GM18505 (cell line): Measurements from ENCODE around the gene PTPRE.

Experiments used
- ATAC-seq: cut with Tn5 transposase; IDR thresholded peaks from one replicate; pipeline ENCODE4 v1.9.1; 2021; ENCODE audit not compliant: unreplicated experiment
- POLR2A ChIP-seq: IDR thresholded peaks from 4 replicates; pipeline ENCODE4 v1.6.1; 2011; ENCODE audit warnings: borderline replicate concordance; ENCODE audit not compliant: insufficient read depth, insufficient read length; ENCODE audit errors: extremely low read depth

The PTPRE gene

DNA sequence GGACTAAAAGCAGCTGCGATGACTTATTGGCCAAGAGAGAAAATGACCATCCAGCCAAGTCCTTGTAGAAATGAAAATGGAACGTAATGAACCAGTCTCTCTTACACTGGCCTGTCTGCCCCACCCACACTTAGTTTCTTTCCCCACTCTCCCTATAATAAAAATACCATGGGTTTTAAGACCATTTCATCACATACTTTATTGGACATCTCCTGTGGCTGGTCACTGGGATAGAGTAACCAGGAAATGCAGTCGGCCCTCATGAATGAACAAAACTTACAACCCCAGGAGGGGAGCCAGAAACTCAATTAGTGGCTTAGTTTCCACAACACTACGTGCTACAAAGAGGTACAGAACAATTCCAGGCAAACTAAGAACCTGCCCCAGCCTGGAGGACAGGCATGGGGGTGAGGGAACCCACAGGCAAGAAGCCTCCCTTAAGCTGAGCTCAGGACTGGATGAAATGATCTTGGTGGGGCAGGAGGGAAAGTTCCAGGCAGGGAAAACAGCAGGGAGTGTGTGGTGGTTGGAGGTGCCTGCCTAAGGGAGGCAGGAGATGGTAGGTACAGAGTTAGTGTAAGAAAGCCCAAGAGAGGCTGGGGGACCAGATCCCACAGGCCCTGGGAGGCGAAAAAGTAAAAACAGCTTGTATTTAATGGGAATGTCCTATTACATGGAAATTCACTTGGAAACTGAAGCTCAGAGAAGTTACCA is 189.7 kb downstream of the PTPRE start:
- TF ChIP-seq POLR2A = no peak
- no peak for ATAC-seq

- TF ChIP-seq POLR2A = no peak
- ATAC-seq = no peak
Observed at GRCh38 chr10:128097783-128098182, 190.9 kb downstream of the PTPRE start.

DNA sequence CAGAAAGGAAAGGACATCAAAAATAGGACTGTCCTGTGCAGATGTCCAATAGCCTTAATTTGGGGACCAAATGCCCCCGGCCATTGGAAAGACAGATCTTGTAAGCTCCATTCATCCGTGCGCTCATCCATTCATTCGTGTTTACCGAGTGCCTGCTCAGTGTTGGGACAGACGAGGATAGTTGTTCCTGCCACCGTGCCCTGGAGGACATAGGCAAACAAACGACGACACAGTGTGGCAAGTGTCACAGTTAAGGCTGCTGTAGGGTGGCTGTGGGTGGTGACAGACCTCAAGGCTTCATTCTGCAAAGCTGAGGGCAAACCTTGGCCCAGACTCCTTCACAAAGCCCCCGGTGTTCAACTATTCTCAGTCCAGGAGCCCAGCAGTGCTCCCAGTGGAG is 191.7 kb downstream of the PTPRE start:
- TF ChIP-seq POLR2A = no peak

DNA sequence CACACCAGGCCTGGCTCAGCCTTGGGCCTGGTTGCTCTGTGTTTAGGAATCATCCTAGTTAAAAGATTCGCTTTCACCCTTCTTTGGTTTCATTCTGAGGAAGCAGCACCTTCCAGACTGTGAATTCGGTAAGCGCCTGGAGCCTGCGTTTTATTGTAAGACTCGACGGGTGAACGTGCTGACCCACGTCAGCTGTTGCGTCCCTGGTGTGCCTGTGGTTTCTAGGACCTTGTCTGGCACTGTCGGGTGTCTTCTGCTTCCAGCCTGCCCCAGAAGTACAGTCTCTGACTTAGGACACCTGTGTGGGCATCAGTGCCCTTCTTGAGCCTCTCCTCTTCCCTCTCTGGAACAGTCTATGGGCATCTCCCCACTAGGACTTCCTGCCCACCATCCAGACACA is 193.0 kb downstream of the PTPRE start:
- no peak for TF ChIP-seq POLR2A
- ATAC-seq = no peak

More for the DNA sequence above, 191.7 kb downstream of the PTPRE start:
- no peak for ATAC-seq

DNA sequence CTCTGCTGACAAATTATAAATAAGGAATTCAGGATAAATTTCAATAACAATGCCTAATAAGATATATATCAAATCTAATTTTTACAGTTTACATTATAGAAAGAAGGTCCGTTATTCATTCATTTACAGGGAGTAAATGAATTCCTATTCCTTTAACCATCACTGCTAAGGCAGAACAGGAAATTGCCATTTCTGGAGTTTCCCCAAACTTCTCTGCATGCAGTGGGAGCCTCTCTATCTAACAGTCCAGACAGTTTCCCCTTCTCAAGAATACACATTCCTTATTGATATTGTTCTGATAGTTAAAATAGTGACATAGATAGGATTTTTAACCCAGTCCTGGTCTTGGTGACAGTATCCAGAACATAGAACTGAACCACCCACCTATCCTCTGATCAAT is 195.0 kb downstream of the PTPRE start:
- ATAC-seq = no peak
- TF ChIP-seq POLR2A = no peak

GRCh38 chr10:128102480-128103228 is 195.8 kb downstream of the PTPRE start:
- ATAC-seq = no peak
- TF ChIP-seq POLR2A = no peak

GRCh38 chr10:128103229-128103714 is 196.4 kb downstream of the PTPRE start:
- TF ChIP-seq POLR2A = no peak
- ATAC-seq = no peak

- no peak for ATAC-seq
- no peak for TF ChIP-seq POLR2A
Observed at GRCh38 chr10:128105383-128105782, 198.5 kb downstream of the PTPRE start.

DNA sequence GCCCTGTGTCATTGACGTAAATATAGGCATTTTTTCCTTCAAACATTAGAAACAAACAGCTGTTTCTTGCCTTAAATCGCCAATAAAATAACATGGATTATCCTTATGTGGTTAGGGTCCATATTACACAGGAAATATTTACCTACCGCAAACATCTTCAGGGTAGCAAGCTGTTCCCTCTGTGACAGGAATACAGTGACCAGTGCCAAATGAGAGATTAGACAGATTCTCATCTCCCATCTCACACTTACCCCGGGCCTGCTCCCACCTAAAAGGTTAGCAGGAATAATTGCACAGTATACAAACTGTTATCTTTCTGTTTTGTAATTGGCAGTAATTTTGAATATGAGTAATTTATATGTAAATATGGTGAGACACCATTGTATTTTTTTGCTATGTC is 202.8 kb downstream of the PTPRE start:
- ATAC-seq = no peak
- TF ChIP-seq POLR2A = no peak

GRCh38 chr10:128110339-128110738 is 203.4 kb downstream of the PTPRE start:
- no peak for TF ChIP-seq POLR2A
- ATAC-seq = no peak

DNA sequence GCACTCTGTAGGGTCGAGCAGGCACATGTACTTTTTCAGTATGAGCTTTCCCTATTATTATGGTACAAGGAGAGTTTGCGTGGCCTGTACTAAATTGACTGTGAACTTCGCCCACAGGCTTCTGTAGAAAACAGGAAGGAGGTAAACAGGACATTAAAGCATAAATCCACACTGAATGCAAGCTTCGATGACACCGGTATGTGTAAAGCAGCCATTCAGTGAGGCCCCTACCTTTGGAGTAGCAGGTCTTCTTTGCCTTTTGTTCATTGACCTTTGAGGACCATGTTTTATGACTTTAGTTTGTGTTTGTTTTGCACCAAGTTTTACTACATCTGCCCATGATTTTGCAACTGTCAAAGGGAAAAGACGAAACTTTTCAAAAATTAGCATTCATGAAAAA is 204.8 kb downstream of the PTPRE start:
- no peak for TF ChIP-seq POLR2A
- no peak for ATAC-seq

GRCh38 chr10:128113026-128113425 is 206.1 kb downstream of the PTPRE start:
- no peak for TF ChIP-seq POLR2A
- ATAC-seq = no peak

- no peak for ATAC-seq
- TF ChIP-seq POLR2A = no peak
Observed at GRCh38 chr10:128114901-128115300, 208.0 kb downstream of the PTPRE start.

GRCh38 chr10:128115356-128115755 is 208.5 kb downstream of the PTPRE start:
- ATAC-seq = no peak
- TF ChIP-seq POLR2A = no peak
